NCI-H446 (cell line): ENCODE data around the gene RGS7.

Experiments used
- DNase-seq, 2 experiments: peaks; one replicate each; lab custom pipeline; 2025; lab: John Stamatoyannopoulos, UW

RGS7 gene

GRCh38 chr1:241079459-241079858, 277.5 kb downstream of the RGS7 start:
- DNase-seq, result no peak

GRCh38 chr1:241079047-241079446, 278.0 kb downstream of the RGS7 start:
- DNase-seq, result no peak

- no peak for DNase-seq
Observed at GRCh38 chr1:241077386-241078147, 279.4 kb downstream of the RGS7 start.

GRCh38 chr1:241074507-241074906, 282.5 kb downstream of the RGS7 start:
- no peak for DNase-seq

- no peak for DNase-seq
Observed at GRCh38 chr1:241068359-241068758, 288.6 kb downstream of the RGS7 start.

GRCh38 chr1:241063276-241063675, 293.7 kb downstream of the RGS7 start:
- no peak for DNase-seq

- no peak for DNase-seq
Observed at GRCh38 chr1:241061062-241061461, 295.9 kb downstream of the RGS7 start.

GRCh38 chr1:241048622-241049021, 308.4 kb downstream of the RGS7 start:
- no peak for DNase-seq

GRCh38 chr1:241045659-241046058, 311.3 kb downstream of the RGS7 start:
- no peak for DNase-seq

GRCh38 chr1:241034203-241034936, 322.6 kb downstream of the RGS7 start:
- no peak for DNase-seq

GRCh38 chr1:241024834-241025233, 332.2 kb downstream of the RGS7 start:
- DNase-seq, result no peak

GRCh38 chr1:241022366-241022765, 334.6 kb downstream of the RGS7 start:
- no peak for DNase-seq

- DNase-seq, result no peak
Observed at GRCh38 chr1:241020851-241021697, 335.9 kb downstream of the RGS7 start.

- no peak for DNase-seq
Observed at GRCh38 chr1:241012708-241013340, 344.2 kb downstream of the RGS7 start.

- DNase-seq, result no peak
Observed at GRCh38 chr1:241007668-241008067, 349.3 kb downstream of the RGS7 start.

GRCh38 chr1:240999826-241000225, 357.2 kb downstream of the RGS7 start:
- DNase-seq, result no peak

GRCh38 chr1:240998441-240999015, 358.5 kb downstream of the RGS7 start:
- no peak for DNase-seq

- DNase-seq, result no peak
Observed at GRCh38 chr1:240998024-240998423, 359.0 kb downstream of the RGS7 start.

- no peak for DNase-seq
Observed at GRCh38 chr1:240993004-240993403, 364.0 kb downstream of the RGS7 start.

GRCh38 chr1:240991230-240991629, 365.8 kb downstream of the RGS7 start:
- no peak for DNase-seq

GRCh38 chr1:240987928-240988327, 369.1 kb downstream of the RGS7 start:
- no peak for DNase-seq

- DNase-seq, result no peak
Observed at GRCh38 chr1:240985081-240985480, 371.9 kb downstream of the RGS7 start.
